H54 (cell line): Measurements from ENCODE around the gene DIP2C.
"Not testable (repeated sequence)": the region's sequence is repeated elsewhere in the genome, so short reads cannot be mapped to it uniquely, and the experiment has no call there.

ENCODE experiments used
- DNase-seq: peaks from one replicate; pipeline ENCODE4 v3.0.0; 2011; ENCODE audit warnings: low spot score, mixed read lengths; ENCODE audit not compliant: insufficient read length
- FAIRE-seq: peaks from 3 replicates; lab custom pipeline; 2011; peaks lifted over from hg19 to GRCh38; lab: Jason Lieb, UNC
- POLR2A ChIP-seq: IDR thresholded peaks from 2 replicates; pipeline ENCODE4 v1.6.1; 2011; ENCODE audit warnings: low read depth, mild to moderate bottlenecking, low read length

Gene DIP2C

GRCh38 chr10:588246-589165 lies 101.0 kb downstream of the DIP2C start:
- FAIRE-seq (no peak), DNase-seq (no peak)
- TF ChIP-seq POLR2A: no peak

GRCh38 chr10:586716-587115 lies 102.8 kb downstream of the DIP2C start:
- TF ChIP-seq POLR2A: no peak
- no peak for DNase-seq
- FAIRE-seq: no peak

GRCh38 chr10:586151-586550 lies 103.3 kb downstream of the DIP2C start:
- DNase-seq (no peak), FAIRE-seq (no peak)
- TF ChIP-seq POLR2A: no peak

GRCh38 chr10:585502-585901 lies 104.0 kb downstream of the DIP2C start:
- DNase-seq: no peak
- TF ChIP-seq POLR2A: no peak
- no peak for FAIRE-seq

- DNase-seq, FAIRE-seq: not testable (repeated sequence)
These were observed 104.8 kb downstream of the DIP2C start for GRCh38 chr10:584497-585290.

GRCh38 chr10:583433-583832 lies 106.0 kb downstream of the DIP2C start:
- no peak for FAIRE-seq
- TF ChIP-seq POLR2A: no peak

GRCh38 chr10:581776-582330 lies 107.6 kb downstream of the DIP2C start:
- DNase-seq (no peak), FAIRE-seq (no peak)
- no peak for TF ChIP-seq POLR2A

More at GRCh38 chr10:583433-583832, 106.0 kb downstream of the DIP2C start:
- no peak for DNase-seq

- TF ChIP-seq POLR2A: no peak
- FAIRE-seq: peak; percentile 62
- peak; percentile 45 for DNase-seq
These were observed 108.7 kb downstream of the DIP2C start for GRCh38 chr10:580778-581177.

GRCh38 chr10:576130-576465 lies 113.4 kb downstream of the DIP2C start:
- FAIRE-seq: no peak
- TF ChIP-seq POLR2A: no peak
- no peak for DNase-seq

GRCh38 chr10:575402-576129 lies 113.9 kb downstream of the DIP2C start:
- DNase-seq (no peak), FAIRE-seq (no peak)
- no peak for TF ChIP-seq POLR2A

GRCh38 chr10:572696-573095 lies 116.8 kb downstream of the DIP2C start:
- FAIRE-seq: no peak
- no peak for DNase-seq
- TF ChIP-seq POLR2A: no peak

- FAIRE-seq: no peak
- DNase-seq: no peak
- TF ChIP-seq POLR2A: no peak
These were observed 117.6 kb downstream of the DIP2C start for GRCh38 chr10:571688-572451.

GRCh38 chr10:571166-571565 lies 118.3 kb downstream of the DIP2C start:
- FAIRE-seq: no peak
- TF ChIP-seq POLR2A: no peak
- DNase-seq: no peak
